Activated naive CD8-positive, alpha-beta T cell treated with anti-CD3 and anti-CD28 coated beads for 36 hours (primary cell): ENCODE measurements around the gene SORBS2. TPM values are rescaled to one million over a fixed set of nuclear protein-coding genes. Genes with fewer than 3 reads are reported as not detected.

Source experiments
- DNase-seq: peaks from one replicate; pipeline ENCODE4 v3.0.0; 2021
- H3K27ac Mint-ChIP-seq: one replicate; pipeline ENCODE4 v1.8.0; 2022; ENCODE audit warnings: mild to moderate bottlenecking, moderate library complexity, mixed read lengths
- H3K27me3 Mint-ChIP-seq: one replicate; pipeline ENCODE4 v1.8.0; 2022; ENCODE audit warnings: mild to moderate bottlenecking, mixed read lengths
- H3K36me3 Mint-ChIP-seq: one replicate; pipeline ENCODE4 v1.8.0; 2021; ENCODE audit warnings: mild to moderate bottlenecking, mixed read lengths
- H3K4me1 Mint-ChIP-seq: one replicate; pipeline ENCODE4 v1.8.0; 2021; ENCODE audit warnings: mixed read lengths
- H3K4me3 Mint-ChIP-seq: one replicate; pipeline ENCODE4 v1.8.0; 2022; ENCODE audit warnings: mild to moderate bottlenecking, moderate library complexity, mixed read lengths
- H3K9me3 Mint-ChIP-seq: one replicate; pipeline ENCODE4 v1.8.0; 2022; ENCODE audit warnings: mixed read lengths
- total RNA-seq, 2 experiments: library from RNA; stranded (reverse); gene quantifications; one replicate each; pipeline ENCODE4 v1.2.3, GENCODE V29; 2021

The SORBS2 gene
- total RNA-seq, 2 experiments from 2014 or later, result not detected

DNA sequence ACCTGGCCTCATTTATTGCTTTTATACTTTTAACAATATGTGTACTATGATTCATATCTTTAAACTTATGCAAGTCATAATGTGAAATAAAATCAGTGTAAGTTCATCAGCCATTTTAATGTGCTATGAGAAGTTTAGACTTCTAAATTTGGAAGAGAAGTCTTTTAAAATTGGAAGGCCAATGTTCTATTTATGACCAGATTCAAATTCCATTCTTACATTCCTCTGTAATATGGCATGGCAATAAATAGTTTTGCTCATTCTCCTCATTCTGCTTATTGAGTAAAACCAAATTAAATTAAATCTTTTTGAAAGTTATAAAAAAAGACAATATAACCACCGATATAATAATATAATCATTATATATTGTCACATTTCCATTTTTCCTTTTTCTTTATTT lies 126.2 kb downstream of the SORBS2 start:
- no peaks in the 10 kb centered on the region for H3K36me3 Mint-ChIP-seq
- H3K9me3 Mint-ChIP-seq, result no peaks in the 10 kb centered on the region
- DNase-seq, result no peak
- H3K4me1 Mint-ChIP-seq, result no peaks in the 10 kb centered on the region
- no peak overlapping the region for H3K4me3 Mint-ChIP-seq
- no peak overlapping the region for H3K27ac Mint-ChIP-seq
- peaks cover 5% of the 10 kb centered on the region for H3K27me3 Mint-ChIP-seq

DNA sequence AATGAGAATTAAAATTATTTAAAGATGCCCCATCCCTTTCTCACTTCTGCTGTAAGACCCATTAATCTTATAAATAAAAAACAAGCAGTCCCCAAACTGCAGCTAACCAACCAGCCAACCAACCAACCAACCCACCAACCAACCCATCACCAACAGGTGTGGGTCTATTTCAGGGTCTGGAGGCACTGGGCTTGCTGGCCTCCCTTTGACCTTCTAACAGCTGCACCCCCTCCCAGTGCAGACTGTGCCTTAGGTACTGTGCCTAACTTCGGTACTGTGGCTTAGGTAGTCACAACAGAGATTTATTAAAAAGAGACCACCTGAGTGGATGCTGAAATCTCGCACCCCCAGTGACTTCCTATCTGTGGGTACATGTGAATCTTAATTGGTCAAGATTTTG lies 128.1 kb downstream of the SORBS2 start:
- Mint-ChIP-seq H3K36me3 (no peaks in the 10 kb centered on the region), H3K27ac (no peak overlapping the region), H3K4me3 (no peak overlapping the region), H3K4me1 (no peaks in the 10 kb centered on the region), H3K9me3 (no peaks in the 10 kb centered on the region), H3K27me3 (peaks cover 9% of the 10 kb centered on the region)
- DNase-seq, result no peak

DNA sequence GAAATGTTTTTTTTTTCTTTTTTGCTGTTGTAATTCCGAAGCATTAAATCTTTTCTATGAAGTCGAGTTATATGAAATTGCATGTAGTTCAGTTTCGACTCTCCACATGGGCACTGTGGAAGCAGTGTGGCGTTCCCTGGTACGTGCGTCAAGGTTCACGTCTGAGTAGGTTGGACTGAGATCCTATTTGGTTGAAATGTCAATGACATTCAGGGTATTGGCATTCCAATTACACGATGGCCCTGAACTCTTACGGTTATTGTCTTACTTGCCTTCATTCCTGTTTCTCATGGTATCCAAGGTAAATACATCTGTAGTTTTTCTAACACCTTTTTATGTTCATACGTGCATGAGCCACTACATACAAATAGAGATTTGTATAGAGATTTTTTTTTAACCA lies 128.8 kb downstream of the SORBS2 start:
- H3K9me3 Mint-ChIP-seq, result no peaks in the 10 kb centered on the region
- H3K27me3 Mint-ChIP-seq, result peaks cover 9% of the 10 kb centered on the region
- no peak overlapping the region for H3K4me3 Mint-ChIP-seq
- no peaks in the 10 kb centered on the region for H3K36me3 Mint-ChIP-seq
- no peak for DNase-seq
- H3K27ac Mint-ChIP-seq, result no peak overlapping the region
- no peaks in the 10 kb centered on the region for H3K4me1 Mint-ChIP-seq

DNA sequence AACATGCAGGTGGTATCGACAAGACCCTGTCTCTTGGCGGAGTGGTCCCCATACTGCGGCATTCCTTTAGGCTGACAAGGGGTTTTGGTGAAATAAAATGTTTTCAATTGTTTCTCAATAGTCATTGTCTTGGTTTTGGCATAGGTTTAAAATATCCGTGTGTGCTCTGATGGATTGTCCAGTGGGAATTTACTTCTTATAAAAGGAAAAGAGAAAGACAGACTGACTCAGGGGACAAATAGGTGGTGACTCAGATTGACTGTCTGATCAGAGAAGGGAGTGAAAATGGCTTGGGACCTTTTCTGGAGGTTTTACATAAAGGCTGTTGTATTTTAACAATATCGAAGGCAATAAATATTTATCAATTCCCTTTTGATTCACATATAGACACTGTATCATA lies 129.8 kb downstream of the SORBS2 start:
- no peak for DNase-seq
- no peaks in the 10 kb centered on the region for H3K36me3 Mint-ChIP-seq
- H3K4me3 Mint-ChIP-seq, result no peak overlapping the region
- peaks cover 7% of the 10 kb centered on the region for H3K27me3 Mint-ChIP-seq
- H3K4me1 Mint-ChIP-seq, result no peaks in the 10 kb centered on the region
- no peak overlapping the region for H3K27ac Mint-ChIP-seq
- H3K9me3 Mint-ChIP-seq, result no peaks in the 10 kb centered on the region

DNA sequence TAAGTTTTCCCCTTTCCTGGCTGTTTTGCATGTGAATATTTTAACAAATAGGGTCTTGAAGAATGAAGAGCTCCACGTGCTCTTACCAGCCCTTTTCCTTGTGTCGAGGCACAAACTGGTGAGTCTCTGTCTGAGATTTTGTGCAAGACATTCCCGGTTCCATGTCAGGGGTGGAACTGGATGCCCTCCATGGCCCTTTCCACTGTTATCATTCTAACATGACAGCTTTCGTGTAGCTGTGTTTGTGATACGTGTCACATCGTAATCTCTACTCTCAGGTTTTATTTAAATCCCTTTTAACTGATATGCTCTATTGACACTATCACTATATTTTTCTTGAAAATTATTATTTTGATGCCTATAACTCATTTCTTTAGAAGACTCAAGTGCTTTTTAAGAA lies 130.4 kb downstream of the SORBS2 start:
- Mint-ChIP-seq H3K4me1 (no peaks in the 10 kb centered on the region), H3K27me3 (peaks cover 9% of the 10 kb centered on the region), H3K27ac (no peak overlapping the region), H3K9me3 (no peaks in the 10 kb centered on the region), H3K36me3 (no peaks in the 10 kb centered on the region), H3K4me3 (no peak overlapping the region)
- no peak for DNase-seq

DNA sequence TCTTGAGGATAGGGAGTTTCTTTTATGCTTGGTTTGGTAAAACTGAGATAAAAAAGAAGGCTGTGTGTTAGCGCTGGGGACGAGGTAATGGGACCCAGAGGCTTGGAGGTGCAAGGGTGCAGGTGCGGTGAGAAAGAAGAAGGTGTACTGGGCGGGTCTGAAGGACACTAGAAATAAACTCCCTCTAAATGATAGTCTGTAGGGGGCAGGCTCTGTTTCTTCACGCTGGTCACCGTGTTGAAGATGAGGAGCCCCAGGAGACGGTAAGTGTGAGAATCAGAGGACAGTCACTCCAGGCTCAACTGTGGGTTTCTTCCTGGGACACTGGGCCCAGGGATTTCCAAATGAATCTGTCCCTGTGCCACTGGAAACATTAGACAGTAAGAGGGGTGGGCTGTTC lies 131.4 kb downstream of the SORBS2 start:
- H3K4me1 Mint-ChIP-seq, result no peaks in the 10 kb centered on the region
- H3K27ac Mint-ChIP-seq, result no peak overlapping the region
- no peak for DNase-seq
- H3K9me3 Mint-ChIP-seq, result no peaks in the 10 kb centered on the region
- H3K36me3 Mint-ChIP-seq, result no peaks in the 10 kb centered on the region
- no peak overlapping the region for H3K4me3 Mint-ChIP-seq
- H3K27me3 Mint-ChIP-seq, result peaks cover 9% of the 10 kb centered on the region

DNA sequence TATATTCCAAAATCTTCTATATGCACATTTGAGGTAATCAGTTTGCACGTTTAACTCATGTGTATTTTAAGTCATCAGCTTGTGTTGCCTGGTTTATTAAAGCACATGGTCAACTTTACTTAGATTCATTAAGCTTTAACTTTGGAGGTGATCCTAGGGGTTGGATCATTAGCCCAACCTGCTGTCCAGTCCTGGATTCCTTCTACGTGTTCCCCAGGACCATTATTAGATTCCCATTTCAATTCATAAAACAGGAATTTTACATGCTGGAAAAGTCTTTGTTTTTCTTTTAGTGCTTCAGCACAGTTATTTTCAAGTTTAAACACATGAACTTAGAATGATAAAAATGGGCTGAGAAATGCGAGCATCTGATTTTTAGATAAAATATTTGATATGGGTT lies 132.5 kb downstream of the SORBS2 start:
- DNase-seq, result no peak
- Mint-ChIP-seq H3K36me3 (no peaks in the 10 kb centered on the region), H3K4me1 (no peaks in the 10 kb centered on the region), H3K9me3 (no peaks in the 10 kb centered on the region), H3K4me3 (no peak overlapping the region), H3K27me3 (peaks cover 9% of the 10 kb centered on the region), H3K27ac (no peak overlapping the region)

DNA sequence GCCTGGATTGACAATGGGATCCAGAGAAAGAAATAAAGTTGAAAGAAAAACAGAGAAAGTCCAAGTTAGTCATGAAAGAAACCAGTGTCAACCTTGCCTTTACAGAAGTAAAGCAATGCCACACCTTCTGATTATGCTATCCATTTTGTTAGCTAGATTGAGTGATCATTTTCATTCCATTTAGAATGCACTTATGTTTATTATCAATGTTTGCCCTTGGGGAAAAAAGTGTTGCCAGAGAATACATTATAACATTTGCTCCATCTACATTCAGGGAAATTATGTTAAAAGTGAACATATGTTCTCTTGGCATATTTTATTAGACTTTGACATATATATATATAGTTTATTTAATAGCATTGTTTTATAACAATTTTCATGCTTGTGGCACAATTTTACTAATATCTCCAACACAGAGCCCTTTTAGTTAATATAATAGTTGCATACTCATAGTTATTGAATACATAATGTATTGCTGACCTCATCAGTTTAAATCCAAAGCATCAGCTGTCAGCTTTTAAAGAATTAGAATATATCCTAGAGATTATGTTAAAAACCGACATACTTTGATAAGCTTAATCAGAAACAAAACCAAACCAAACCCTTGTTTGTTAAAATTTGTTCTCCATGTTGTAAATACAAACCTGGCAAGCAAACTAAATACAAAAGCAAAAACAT lies 134.2 kb downstream of the SORBS2 start:
- peaks cover 9% of the 10 kb centered on the region for H3K27me3 Mint-ChIP-seq
- H3K9me3 Mint-ChIP-seq, result no peaks in the 10 kb centered on the region
- H3K4me3 Mint-ChIP-seq, result no peak overlapping the region
- no peaks in the 10 kb centered on the region for H3K36me3 Mint-ChIP-seq
- DNase-seq, result no peak
- no peaks in the 10 kb centered on the region for H3K4me1 Mint-ChIP-seq
- no peak overlapping the region for H3K27ac Mint-ChIP-seq

DNA sequence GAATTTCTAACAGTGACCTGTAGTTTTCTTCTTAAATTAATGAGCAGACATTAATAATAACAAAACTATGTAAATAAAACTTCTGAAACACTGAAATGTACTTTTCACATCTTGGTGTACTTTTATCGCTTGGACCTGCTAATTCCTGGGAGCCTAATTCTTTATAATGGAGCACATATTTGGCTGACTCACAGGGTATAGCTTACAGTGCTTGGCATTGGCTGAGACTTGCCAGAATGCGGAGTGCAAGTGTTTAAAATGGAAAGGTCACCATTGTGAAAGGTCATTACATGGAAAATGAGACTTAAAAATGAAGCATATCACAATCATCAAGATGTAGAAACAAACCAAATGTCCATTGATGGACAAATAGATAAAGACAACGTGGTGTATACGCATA lies 139.4 kb downstream of the SORBS2 start:
- Mint-ChIP-seq H3K9me3 (no peaks in the 10 kb centered on the region), H3K4me3 (no peak overlapping the region), H3K36me3 (no peaks in the 10 kb centered on the region), H3K27ac (no peak overlapping the region), H3K27me3 (peaks cover 9% of the 10 kb centered on the region), H3K4me1 (no peaks in the 10 kb centered on the region)
- no peak for DNase-seq

DNA sequence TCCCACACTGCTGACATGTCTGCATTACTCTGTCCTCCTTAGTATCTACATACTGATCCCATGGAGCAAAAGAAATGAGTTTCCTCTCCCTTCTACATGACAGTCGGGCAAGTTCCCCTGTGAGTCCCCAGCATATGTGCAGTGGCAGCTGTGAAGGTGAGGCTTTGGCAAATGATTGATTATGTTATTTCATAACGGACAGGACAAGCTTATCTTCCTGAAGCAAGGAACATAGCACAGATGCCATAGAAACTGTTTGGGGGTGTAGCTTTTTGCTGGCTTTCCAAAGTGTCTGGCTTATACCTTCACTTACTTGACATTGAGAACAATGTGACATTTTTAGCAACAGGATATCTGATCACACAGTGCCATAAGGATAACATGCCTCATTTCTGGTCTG lies 139.8 kb downstream of the SORBS2 start:
- Mint-ChIP-seq H3K9me3 (no peaks in the 10 kb centered on the region), H3K36me3 (no peaks in the 10 kb centered on the region), H3K27me3 (peaks cover 5% of the 10 kb centered on the region), H3K4me1 (no peaks in the 10 kb centered on the region), H3K4me3 (no peak overlapping the region), H3K27ac (no peak overlapping the region)
- DNase-seq, result no peak

DNA sequence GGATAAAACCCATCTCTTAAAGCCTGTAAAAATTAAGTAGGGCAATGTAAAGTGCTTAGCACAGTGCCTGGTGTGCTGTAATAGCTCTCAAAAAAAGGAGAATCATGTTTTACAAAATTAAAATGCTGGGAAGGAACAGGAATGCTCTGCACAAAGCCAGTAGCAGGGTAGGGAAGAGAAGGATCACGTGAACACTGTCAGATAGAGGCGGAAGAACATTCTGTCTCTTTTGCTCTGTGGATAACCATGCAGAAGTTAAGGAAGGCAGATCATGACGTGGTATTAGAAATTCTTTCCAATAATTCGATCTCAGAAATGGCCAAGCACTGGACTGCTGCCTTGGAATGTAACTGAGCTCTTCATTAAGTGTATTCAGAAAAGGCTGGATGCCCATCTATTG lies 140.5 kb downstream of the SORBS2 start:
- Mint-ChIP-seq H3K4me3 (no peak overlapping the region), H3K4me1 (no peaks in the 10 kb centered on the region), H3K36me3 (no peaks in the 10 kb centered on the region), H3K27me3 (peaks cover 4% of the 10 kb centered on the region), H3K9me3 (no peaks in the 10 kb centered on the region), H3K27ac (no peak overlapping the region)
- no peak for DNase-seq

DNA sequence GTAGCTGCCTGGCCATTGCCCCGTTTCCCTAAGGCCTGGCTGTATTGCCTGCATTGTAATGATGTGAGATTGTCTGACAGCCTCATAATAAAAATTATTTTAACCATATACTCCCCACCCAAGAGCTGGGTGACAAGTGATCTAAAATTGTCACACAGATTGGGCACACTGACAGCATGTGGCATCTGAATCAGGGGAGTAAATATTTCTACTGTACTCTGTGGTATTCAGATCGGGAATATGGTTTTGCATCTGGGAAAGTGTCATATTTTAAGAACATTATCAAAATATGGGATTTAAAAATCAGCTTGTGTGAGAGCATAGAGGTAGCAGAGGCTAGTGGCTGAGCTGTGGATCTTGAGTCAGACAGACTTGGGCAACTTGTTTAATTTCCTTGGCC lies 140.9 kb downstream of the SORBS2 start:
- Mint-ChIP-seq H3K27ac (no peak overlapping the region), H3K4me1 (no peaks in the 10 kb centered on the region), H3K9me3 (no peaks in the 10 kb centered on the region), H3K36me3 (no peaks in the 10 kb centered on the region), H3K4me3 (no peak overlapping the region), H3K27me3 (peaks cover 4% of the 10 kb centered on the region)
- DNase-seq, result no peak

DNA sequence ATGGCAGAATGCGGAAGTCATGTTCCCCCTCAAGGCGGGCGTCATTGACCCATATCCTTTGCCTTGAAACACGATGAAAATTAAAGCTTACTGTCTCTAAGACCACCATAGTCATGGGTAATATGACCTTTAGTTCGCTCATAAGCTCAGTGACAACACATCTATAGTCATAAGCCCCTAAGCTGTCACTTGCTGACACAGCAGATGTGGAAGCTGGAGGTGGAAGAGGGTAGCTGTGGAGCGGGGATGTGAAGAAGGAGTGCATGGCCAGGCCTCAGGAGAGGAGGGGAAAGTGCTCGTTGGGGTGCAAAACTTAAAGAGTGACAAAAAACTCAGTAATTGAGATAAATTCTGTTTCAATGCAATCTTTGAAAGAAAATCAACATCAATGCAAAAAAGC lies 142.7 kb downstream of the SORBS2 start:
- Mint-ChIP-seq H3K27ac (no peak overlapping the region), H3K36me3 (no peaks in the 10 kb centered on the region), H3K4me3 (no peak overlapping the region), H3K4me1 (no peaks in the 10 kb centered on the region), H3K27me3 (peaks cover 8% of the 10 kb centered on the region), H3K9me3 (no peaks in the 10 kb centered on the region)
- no peak for DNase-seq

DNA sequence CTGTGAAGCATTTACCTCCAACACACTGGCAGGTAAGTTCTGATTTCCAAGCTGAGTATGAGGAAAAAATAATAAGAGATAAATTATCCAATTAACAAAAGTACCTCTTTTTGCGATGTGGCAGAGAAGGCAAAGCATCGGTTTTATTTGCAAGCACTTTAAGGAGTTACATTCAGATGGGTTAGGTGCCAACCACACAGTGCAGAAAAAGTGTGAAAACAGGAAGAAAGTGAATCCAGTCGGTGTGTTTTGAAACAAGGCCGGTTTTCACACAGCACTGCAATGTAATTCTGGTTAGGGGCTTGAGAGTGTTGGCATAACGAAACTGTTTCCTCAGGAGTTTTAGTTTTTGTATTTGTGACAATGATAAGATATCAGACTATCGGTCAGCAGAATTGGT lies 145.8 kb downstream of the SORBS2 start:
- no peak for DNase-seq
- H3K4me3 Mint-ChIP-seq, result no peak overlapping the region
- no peaks in the 10 kb centered on the region for H3K9me3 Mint-ChIP-seq
- no peaks in the 10 kb centered on the region for H3K4me1 Mint-ChIP-seq
- no peaks in the 10 kb centered on the region for H3K36me3 Mint-ChIP-seq
- peaks cover 8% of the 10 kb centered on the region for H3K27me3 Mint-ChIP-seq
- no peak overlapping the region for H3K27ac Mint-ChIP-seq

DNA sequence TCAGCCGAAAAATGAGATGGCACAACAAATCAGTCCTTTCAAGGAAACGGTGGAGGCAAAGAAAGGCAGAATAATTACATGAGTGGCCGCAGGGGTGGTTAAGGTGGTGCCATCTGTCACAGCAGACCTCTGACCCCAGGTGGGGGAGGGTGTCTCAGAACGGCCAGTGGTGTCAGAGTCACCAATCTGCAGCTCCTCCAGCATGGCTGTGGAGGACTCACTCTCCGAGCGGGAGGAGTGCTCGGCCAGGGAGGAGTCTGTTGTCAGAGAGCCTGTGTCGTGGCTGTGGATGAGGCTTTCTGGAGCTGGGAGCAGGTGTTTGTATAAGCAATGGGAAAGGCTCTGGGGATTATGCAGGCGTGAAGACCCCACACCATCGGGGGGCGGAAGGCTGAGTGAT lies 146.3 kb downstream of the SORBS2 start:
- peaks cover 8% of the 10 kb centered on the region for H3K27me3 Mint-ChIP-seq
- H3K27ac Mint-ChIP-seq, result no peak overlapping the region
- no peaks in the 10 kb centered on the region for H3K9me3 Mint-ChIP-seq
- no peak overlapping the region for H3K4me3 Mint-ChIP-seq
- H3K36me3 Mint-ChIP-seq, result no peaks in the 10 kb centered on the region
- H3K4me1 Mint-ChIP-seq, result no peaks in the 10 kb centered on the region
- no peak for DNase-seq

DNA sequence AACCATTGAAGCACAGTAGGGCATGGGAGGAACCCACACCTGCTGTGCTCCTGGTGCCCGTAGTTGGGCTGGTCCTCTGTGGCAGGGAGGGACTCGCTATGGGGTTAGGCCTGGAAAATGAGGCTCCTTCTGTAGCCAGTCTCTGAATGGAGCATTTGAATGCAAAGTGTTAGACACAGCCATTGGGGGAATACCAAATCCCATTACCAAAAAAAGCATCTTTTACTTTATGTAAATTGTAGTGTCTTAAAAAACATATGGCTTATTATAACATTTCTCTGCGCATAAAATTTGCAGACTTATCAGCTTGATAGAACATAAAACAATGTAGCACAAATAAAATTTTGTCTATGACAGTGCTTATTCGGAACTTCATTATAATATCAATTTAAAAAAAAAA lies 147.5 kb downstream of the SORBS2 start:
- Mint-ChIP-seq H3K27me3 (peaks cover 8% of the 10 kb centered on the region), H3K36me3 (no peaks in the 10 kb centered on the region), H3K4me3 (no peak overlapping the region), H3K9me3 (no peaks in the 10 kb centered on the region), H3K27ac (no peak overlapping the region), H3K4me1 (no peaks in the 10 kb centered on the region)
- DNase-seq, result no peak
